HepG2 (cell line): ENCODE data around the gene LRRC17. TPM values are rescaled to one million over a fixed set of nuclear protein-coding genes. Genes with fewer than 3 reads are reported as not detected.

Experiments used
- ADNP ChIP-seq: sonication (generic); formaldehyde crosslinking; IDR thresholded peaks from 2 replicates; pipeline ENCODE4 v1.4.0; 2020; ENCODE audit warnings: missing genetic modification reagents
- CBFB ChIP-seq: sonication (generic); formaldehyde crosslinking; IDR thresholded peaks from 2 replicates; pipeline ENCODE4 v1.4.0; 2020; ENCODE audit warnings: missing genetic modification reagents
- DPF2 ChIP-seq: sonication (generic); formaldehyde crosslinking; IDR thresholded peaks from 2 replicates; pipeline ENCODE4 v1.4.0; 2020; ENCODE audit warnings: mild to moderate bottlenecking, low read depth, missing genetic modification reagents, borderline replicate concordance
- EEA1 ChIP-seq: sonication (generic); formaldehyde crosslinking; IDR thresholded peaks from 2 replicates; pipeline ENCODE4 v1.5.1; 2020; ENCODE audit warnings: mild to moderate bottlenecking, missing genetic modification reagents, borderline replicate concordance
- ETV5 ChIP-seq: IDR thresholded peaks from 2 replicates; pipeline ENCODE4 v1.6.1; 2018; ENCODE audit warnings: missing biosample characterization, missing genetic modification reagents, inconsistent platforms, borderline replicate concordance
- GATAD1 ChIP-seq: IDR thresholded peaks from 2 replicates; pipeline ENCODE4 v1.6.1; 2016; ENCODE audit warnings: missing genetic modification reagents, missing compliant biosample characterization
- GRHL1 ChIP-seq: sonication (generic); formaldehyde crosslinking; conservative IDR thresholded peaks from 2 replicates; pipeline ENCODE4 v1.8.0; 2022; ENCODE audit warnings: missing genetic modification reagents
- GTF2F1 ChIP-seq: fragments of 150-350 bp; IDR thresholded peaks from 2 replicates; pipeline ENCODE4 v1.6.1; 2014; ENCODE audit warnings: low read length
- HMGXB3 ChIP-seq: sonication (generic); formaldehyde crosslinking; IDR thresholded peaks from 2 replicates; pipeline ENCODE4 v1.4.0; 2020; ENCODE audit warnings: missing genetic modification reagents, borderline replicate concordance
- HOXA5 ChIP-seq: sonication (generic); formaldehyde crosslinking; IDR thresholded peaks from 2 replicates; pipeline ENCODE4 v1.4.0; 2020; ENCODE audit warnings: missing genetic modification reagents
- JUNB ChIP-seq: sonication (generic); formaldehyde crosslinking; IDR thresholded peaks from 2 replicates; pipeline ENCODE4 v1.8.0; 2022; ENCODE audit warnings: missing genetic modification reagents, mild to moderate bottlenecking, borderline replicate concordance
- KAT7 ChIP-seq: IDR thresholded peaks from 2 replicates; pipeline ENCODE4 v1.6.1; 2018; ENCODE audit warnings: borderline replicate concordance, missing compliant biosample characterization
- MAFF ChIP-seq: IDR thresholded peaks from 2 replicates; pipeline ENCODE4 v1.6.1; 2011; ENCODE audit warnings: low read depth, low read length, improper control_type of control experiment
- MATR3 ChIP-seq: sonication (generic); formaldehyde crosslinking; IDR thresholded peaks from 2 replicates; pipeline ENCODE4 v1.4.0; 2020; ENCODE audit warnings: missing genetic modification reagents
- RFXAP ChIP-seq: sonication (generic); formaldehyde crosslinking; IDR thresholded peaks from 2 replicates; pipeline ENCODE4 v1.4.0; 2020; ENCODE audit warnings: missing genetic modification reagents, borderline replicate concordance
- THYN1 ChIP-seq: sonication (generic); formaldehyde crosslinking; IDR thresholded peaks from 2 replicates; pipeline ENCODE4 v1.8.1; 2023; ENCODE audit warnings: low read depth, mild to moderate bottlenecking, moderate library complexity, missing genetic modification reagents, borderline replicate concordance
- TMF1 ChIP-seq: sonication (generic); formaldehyde crosslinking; IDR thresholded peaks from 2 replicates; pipeline ENCODE4 v1.8.1; 2022; ENCODE audit warnings: low read depth, missing genetic modification reagents
- ZBTB14 ChIP-seq: sonication (generic); formaldehyde crosslinking; IDR thresholded peaks from 2 replicates; pipeline ENCODE4 v1.4.0; 2020; ENCODE audit warnings: missing genetic modification reagents
- ZMYM4 ChIP-seq: sonication (generic); formaldehyde crosslinking; IDR thresholded peaks from 2 replicates; pipeline ENCODE4 v1.8.1; 2023; ENCODE audit warnings: mild to moderate bottlenecking, missing genetic modification reagents
- ZNF124 ChIP-seq: sonication (generic); formaldehyde crosslinking; IDR thresholded peaks from 2 replicates; pipeline ENCODE4 v1.4.0; 2020; ENCODE audit warnings: missing genetic modification reagents
- ZNF207 ChIP-seq: fragments of 450-650 bp; IDR thresholded peaks from 2 replicates; pipeline ENCODE4 v1.6.1; 2016; ENCODE audit warnings: antibody characterized with exemption, borderline replicate concordance
- ZNF451 ChIP-seq: sonication (generic); formaldehyde crosslinking; IDR thresholded peaks from 2 replicates; pipeline ENCODE4 v1.5.0; 2020; ENCODE audit warnings: mild to moderate bottlenecking, missing genetic modification reagents
- ZNF530 ChIP-seq: sonication (generic); formaldehyde crosslinking; IDR thresholded peaks from 2 replicates; pipeline ENCODE4 v1.5.0; 2020; ENCODE audit warnings: low read depth, mild to moderate bottlenecking, missing genetic modification reagents
- polyA plus RNA-seq, 8 experiments: library from polyadenylated mRNA; depleted of rRNA in 3 of 8; stranded (reverse) in 7 of 8; unstranded in 1 of 8; fragments of >200 nt; fragmentation: Illumina TruSeq in 4 of 8; extraction: Trizol in 4 of 8; gene quantifications; 2 replicates each; pipeline versions ENCODE4 v1.2.1 to v1.2.3, GENCODE V29; 2011 to 2016; ENCODE audit warnings: low read depth in 4 of 8, missing spikeins in 1 of 8, mixed read lengths in 1 of 8; ENCODE audit not compliant: insufficient read depth in 1 of 8
- total RNA-seq, 5 experiments: library from RNA; depleted of rRNA; stranded (reverse); fragments of >200 nt; fragmentation: Illumina TruSeq; extraction: Trizol; gene quantifications; 2 replicates each; pipeline ENCODE4 v1.2.3, GENCODE V29; 2016; ENCODE audit warnings: low read depth in 1 of 5

Gene LRRC17
- total and polyA plus RNA-seq, 2 of the 13 experiments (the other 11 are each of a cell fraction or from before 2014, with no cell fraction given), result 0.20 to 0.66 TPM

DNA sequence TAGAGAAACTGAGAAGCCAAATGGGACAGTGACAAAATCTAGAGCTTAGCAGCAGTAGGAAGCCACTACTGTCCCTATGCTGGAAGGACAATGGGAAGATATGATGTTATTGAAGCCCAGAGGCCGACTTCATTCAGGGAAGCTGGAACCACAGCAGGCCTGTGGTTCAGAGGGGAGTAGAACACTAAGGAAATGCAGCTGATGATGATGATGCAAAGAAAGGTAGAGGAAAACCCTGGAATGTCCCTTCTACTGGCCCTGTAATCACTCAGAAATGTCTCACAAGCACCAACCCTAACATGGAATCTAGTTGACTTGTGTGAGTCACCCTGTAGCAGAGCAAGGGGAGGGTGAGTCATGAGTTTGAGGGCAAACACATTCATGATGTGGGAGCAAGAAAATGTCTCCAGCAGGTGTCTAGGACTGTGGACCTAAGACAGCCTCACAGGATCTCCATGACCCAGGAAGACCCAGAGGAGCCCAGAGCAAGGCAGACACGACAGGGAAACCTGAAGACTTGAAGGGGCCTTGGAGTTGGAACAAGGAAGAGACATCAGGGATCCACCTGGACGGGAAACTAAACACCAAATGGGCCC, 37.0 kb upstream of the LRRC17 start (continued):
- no peak for TF ChIP-seq GRHL1
- no peak for TF ChIP-seq EEA1
- no peak for TF ChIP-seq HMGXB3 (CRISPR knock-in tag)
- no peak for TF ChIP-seq ZBTB14
- TF ChIP-seq ZNF124 (CRISPR knock-in tag), result no peak
- TF ChIP-seq DPF2 (CRISPR knock-in tag), result no peak
- TF ChIP-seq TMF1, result no peak
- peak; percentile 33; the same call in 1 of the 2 replicates for TF ChIP-seq JUNB
- TF ChIP-seq CBFB (CRISPR knock-in tag), result no peak
- no peak for TF ChIP-seq GATAD1
- TF ChIP-seq HOXA5 (CRISPR knock-in tag), result no peak
- TF ChIP-seq ETV5 (CRISPR knock-in tag), result 0 out of 2 replicates have a peak, but pooled peaks have one; percentile 26
- no peak for TF ChIP-seq ZMYM4 (CRISPR knock-in tag)
- no peak for TF ChIP-seq ZNF530 (CRISPR knock-in tag)
- TF ChIP-seq MAFF, result no peak
- no peak for TF ChIP-seq RFXAP (CRISPR knock-in tag)
- TF ChIP-seq THYN1 (CRISPR knock-in tag), result no peak
- TF ChIP-seq ZNF207, result no peak
- TF ChIP-seq ZNF451 (CRISPR knock-in tag), result no peak
- no peak for TF ChIP-seq MATR3 (CRISPR knock-in tag)
- no peak for TF ChIP-seq ADNP
- no peak for TF ChIP-seq KAT7 (CRISPR knock-in tag)
- TF ChIP-seq GTF2F1, result no peak
